Dermis lymphatic vessel endothelial cell (primary cell): Measurements from ENCODE around the gene CASP1. TPM values are rescaled to one million over a fixed set of nuclear protein-coding genes. Genes with fewer than 3 reads are reported as not detected.

ENCODE experiments used
- total RNA-seq: library from RNA; depleted of rRNA; stranded (reverse); fragments of >200 nt; gene quantifications from 2 replicates; pipeline ENCODE4 v1.2.1, GENCODE V29; 2014

Gene CASP1
- total RNA-seq, result 6.3 and 28.2 TPM in 2 replicates

GRCh38 chr11:105034813-105035620, at the start of gene CASP1:
TSS of gene CASP1 (minus strand) at chr11:105035144. CDS start at chr11:105035113, 31 bp downstream.

DNA sequence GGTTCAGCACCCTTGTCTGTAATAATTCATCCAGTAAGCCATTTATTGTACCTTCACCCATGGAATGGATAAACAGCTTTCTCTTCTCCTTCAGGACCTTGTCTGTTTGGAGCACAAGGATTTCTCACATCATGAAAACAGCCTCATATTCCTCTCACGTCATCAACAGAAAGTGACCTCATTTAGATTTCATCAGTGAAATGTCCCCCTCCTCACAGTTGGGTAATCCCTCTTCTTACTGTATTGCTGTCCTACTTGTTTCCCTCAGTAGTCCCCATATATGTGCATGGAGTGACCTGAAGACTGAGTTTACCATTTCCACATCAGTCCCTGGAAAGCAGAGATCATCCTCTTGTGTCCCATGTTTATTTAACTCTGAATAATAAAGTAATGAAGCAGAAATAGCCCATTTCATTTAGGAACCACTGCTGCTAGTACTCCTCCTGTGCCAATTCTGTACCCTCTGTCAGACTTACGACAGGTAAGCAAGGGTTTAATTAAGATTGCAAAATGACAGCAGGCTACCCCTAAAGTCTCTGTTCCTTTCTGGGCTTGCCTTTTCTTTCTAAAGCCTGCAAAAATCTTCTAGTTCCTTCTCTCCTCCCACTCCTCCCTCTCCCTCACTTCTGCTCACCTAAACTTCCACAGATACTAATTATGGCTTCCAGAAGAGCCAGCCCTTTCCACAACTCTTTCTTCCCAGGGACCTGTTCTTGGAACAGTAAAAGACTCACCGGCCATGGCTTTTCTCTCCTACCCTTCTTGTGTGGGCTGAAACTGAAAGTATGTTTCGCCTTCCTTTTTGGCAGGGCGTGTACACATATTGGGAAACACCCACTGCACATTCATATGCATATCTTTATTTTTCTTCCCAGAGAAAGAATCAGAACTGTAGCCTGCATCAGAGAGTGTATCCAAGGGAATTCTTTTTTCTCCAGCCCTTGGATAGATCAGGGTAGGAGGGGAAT, 9.9 kb upstream of the CASP1 start, which contains the start of gene CARD16:
CARD16 (minus strand) TSS at position 779 of the 968 bp plus-strand sequence; CDS start at position 741, 38 bp downstream.

GRCh38 chr11:105023003-105023402, 11.9 kb downstream of the CASP1 start, which contains the start of gene CASP5:
TSS of gene CASP5 (minus strand) at chr11:105023168. CDS start at chr11:105023136, 32 bp downstream.

Other genes with a start within 250 kb of the CASP1 start
- gene CASP12, start 136.7 kb downstream of the CASP1 start, total RNA-seq, result 7.8 and 85.2 TPM in 2 replicates
- 228 and 320 TPM in 2 replicates for gene CASP4, start 66.6 kb downstream of the CASP1 start, total RNA-seq
- not detected in 2 replicates for gene CASP5, start 12.0 kb downstream of the CASP1 start, total RNA-seq
- gene CARD16, start 10.2 kb upstream of the CASP1 start, total RNA-seq, result 40.0 and 98.1 TPM in 2 replicates
- gene CARD18, start 104.6 kb upstream of the CASP1 start, total RNA-seq, result not detected in 2 replicates